HFFc6 (cell line): ENCODE data around the gene FAT2. TPM values are rescaled to one million over a fixed set of nuclear protein-coding genes. Genes with fewer than 3 reads are reported as not detected.

ENCODE experiments used
- DNase-seq: peaks from one replicate; pipeline ENCODE4 v3.0.0-alpha.2; 2018
- H3K27ac Mint-ChIP-seq: 2 replicates; pipeline ENCODE4 v1.8.0; 2020; ENCODE audit warnings: mild to moderate bottlenecking, mixed read lengths
- H3K27me3 Mint-ChIP-seq: 2 replicates; pipeline ENCODE4 v1.8.0; 2021; ENCODE audit warnings: mild to moderate bottlenecking, moderate library complexity, mixed read lengths; ENCODE audit not compliant: insufficient read depth
- H3K36me3 Mint-ChIP-seq: 2 replicates; pipeline ENCODE4 v1.8.0; 2021; ENCODE audit warnings: low read depth, mixed read lengths
- H3K4me1 Mint-ChIP-seq: 2 replicates; pipeline ENCODE4 v1.8.0; 2020; ENCODE audit warnings: low read depth, mixed read lengths
- H3K4me3 Mint-ChIP-seq: 2 replicates; pipeline ENCODE4 v1.8.0; 2020; ENCODE audit warnings: mild to moderate bottlenecking, moderate library complexity, mixed read lengths
- H3K9me3 Mint-ChIP-seq: 2 replicates; pipeline ENCODE4 v1.8.0; 2020; ENCODE audit warnings: mild to moderate bottlenecking, mixed read lengths
- total RNA-seq, 6 experiments: library from RNA; stranded (reverse); fragmentation: NEBNext Ultra II Directional; extraction: Animal tissue kit (Norgen Biotek cat#: 25700); gene quantifications; 2 replicates in 1 of 6; 3 replicates in 5 of 6; pipeline ENCODE4 v1.2.3, GENCODE V29; 2021
- TF ChIP-seq, protein P1 (sequence below): fragments of 200-600 bp; sonication (generic); IDR thresholded peaks from 2 replicates; pipeline ENCODE4 v1.5.0; 2021; ENCODE audit warnings: antibody characterized with exemption, mild to moderate bottlenecking

FAT2 gene
- total RNA-seq, 6 experiments from 2014 or later: not detected

DNA sequence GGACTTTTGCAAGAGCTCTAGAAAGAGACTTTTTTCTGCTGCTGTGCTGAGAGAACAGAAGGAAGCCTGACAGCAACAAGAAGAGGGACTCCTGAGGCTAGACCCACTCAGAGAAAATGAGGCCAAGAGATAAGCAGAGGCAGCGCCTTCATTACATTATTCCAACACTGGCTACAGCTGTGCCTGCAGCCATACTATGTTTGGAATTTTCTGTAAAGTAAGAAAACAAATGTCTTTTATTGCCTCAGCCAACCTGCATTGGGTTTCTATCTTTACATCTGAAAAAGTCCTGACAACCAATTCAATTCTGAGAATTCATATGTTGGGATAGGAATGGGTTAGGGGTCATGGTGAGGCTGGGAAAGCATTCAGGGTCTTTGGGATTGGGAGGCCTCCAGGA is 33.7 kb downstream of the FAT2 start:
- Mint-ChIP-seq H3K27ac (no peak overlapping the region), H3K36me3 (no peaks in the 10 kb centered on the region), H3K4me3 (no peak overlapping the region), H3K4me1 (no peaks in the 10 kb centered on the region), H3K27me3 (peaks cover 12% of the 10 kb centered on the region), H3K9me3 (no peaks in the 10 kb centered on the region)
- DNase-seq: no peak
- TF ChIP-seq, protein P1, sequence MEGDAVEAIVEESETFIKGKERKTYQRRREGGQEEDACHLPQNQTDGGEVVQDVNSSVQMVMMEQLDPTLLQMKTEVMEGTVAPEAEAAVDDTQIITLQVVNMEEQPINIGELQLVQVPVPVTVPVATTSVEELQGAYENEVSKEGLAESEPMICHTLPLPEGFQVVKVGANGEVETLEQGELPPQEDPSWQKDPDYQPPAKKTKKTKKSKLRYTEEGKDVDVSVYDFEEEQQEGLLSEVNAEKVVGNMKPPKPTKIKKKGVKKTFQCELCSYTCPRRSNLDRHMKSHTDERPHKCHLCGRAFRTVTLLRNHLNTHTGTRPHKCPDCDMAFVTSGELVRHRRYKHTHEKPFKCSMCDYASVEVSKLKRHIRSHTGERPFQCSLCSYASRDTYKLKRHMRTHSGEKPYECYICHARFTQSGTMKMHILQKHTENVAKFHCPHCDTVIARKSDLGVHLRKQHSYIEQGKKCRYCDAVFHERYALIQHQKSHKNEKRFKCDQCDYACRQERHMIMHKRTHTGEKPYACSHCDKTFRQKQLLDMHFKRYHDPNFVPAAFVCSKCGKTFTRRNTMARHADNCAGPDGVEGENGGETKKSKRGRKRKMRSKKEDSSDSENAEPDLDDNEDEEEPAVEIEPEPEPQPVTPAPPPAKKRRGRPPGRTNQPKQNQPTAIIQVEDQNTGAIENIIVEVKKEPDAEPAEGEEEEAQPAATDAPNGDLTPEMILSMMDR: no peak

DNA sequence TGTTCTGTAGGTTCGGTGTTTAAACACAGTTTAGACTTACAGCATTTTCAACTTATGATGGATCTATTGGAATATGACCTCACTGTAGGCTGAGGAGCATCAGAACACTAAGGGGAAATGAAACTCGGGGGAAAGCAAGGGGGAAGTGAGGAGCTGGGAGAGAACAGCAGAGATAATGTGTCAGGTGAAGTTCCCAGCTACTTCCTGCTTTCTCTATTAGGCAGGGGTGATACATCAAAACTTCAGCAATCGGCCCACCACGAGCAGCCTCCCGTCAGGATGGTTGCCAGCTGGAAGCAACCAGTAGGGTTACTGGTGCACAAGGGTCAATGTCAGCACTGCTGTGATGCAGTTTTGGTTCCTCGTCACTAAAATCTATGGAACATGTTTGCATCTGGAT is 34.3 kb downstream of the FAT2 start:
- Mint-ChIP-seq H3K4me3 (no peak overlapping the region), H3K27me3 (peaks cover 13% of the 10 kb centered on the region), H3K36me3 (no peaks in the 10 kb centered on the region)

DNA sequence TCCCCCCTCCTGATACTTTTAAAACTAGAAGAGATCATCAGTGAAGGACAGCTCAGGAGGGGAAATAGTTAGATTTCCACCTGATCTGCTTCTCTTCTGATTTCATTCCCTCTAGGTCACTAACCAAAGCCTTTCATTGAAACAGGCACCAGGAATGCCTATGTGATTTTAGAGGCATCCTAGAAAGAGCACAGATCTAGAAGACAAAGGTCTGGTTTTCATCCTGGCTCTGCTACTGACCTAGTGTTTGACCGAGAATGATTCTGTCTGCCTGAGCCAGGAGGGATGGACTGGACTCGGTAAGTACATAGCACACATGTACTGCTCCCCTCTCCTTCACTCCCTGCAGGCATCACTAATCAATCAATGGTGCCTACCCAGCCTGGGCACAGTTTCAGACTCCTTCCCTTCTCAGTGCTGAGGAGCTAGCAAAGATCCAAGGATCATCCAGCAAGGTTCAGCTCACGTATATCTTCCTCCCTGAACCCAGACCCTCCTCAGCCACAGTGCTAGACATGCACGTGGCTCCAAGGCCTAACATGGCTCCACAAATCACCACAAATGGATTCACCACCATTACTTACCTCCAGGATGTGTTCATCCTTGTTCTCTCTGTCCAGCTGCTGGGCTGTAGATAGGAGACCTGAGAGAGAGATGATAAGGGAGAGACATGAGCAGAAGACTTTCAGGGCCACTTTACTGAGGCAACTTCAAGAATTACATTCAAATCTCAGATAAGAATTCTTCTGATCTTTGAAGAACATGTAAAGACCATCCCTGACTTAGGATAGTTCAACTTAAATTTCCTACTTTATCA is 35.2 kb downstream of the FAT2 start:
- H3K36me3 Mint-ChIP-seq: no peaks in the 10 kb centered on the region
- H3K27ac Mint-ChIP-seq: no peak overlapping the region
- no peak overlapping the region for H3K4me3 Mint-ChIP-seq
- no peaks in the 10 kb centered on the region for H3K9me3 Mint-ChIP-seq
- no peak for DNase-seq
- TF ChIP-seq, protein P1: no peak
- H3K4me1 Mint-ChIP-seq: no peaks in the 10 kb centered on the region
- H3K27me3 Mint-ChIP-seq: peaks cover 13% of the 10 kb centered on the region

More for the DNA sequence above, 34.3 kb downstream of the FAT2 start:
- Mint-ChIP-seq H3K4me1 (no peaks in the 10 kb centered on the region), H3K27ac (no peak overlapping the region), H3K9me3 (no peaks in the 10 kb centered on the region)
- TF ChIP-seq, protein P1: no peak
- DNase-seq: no peak

DNA sequence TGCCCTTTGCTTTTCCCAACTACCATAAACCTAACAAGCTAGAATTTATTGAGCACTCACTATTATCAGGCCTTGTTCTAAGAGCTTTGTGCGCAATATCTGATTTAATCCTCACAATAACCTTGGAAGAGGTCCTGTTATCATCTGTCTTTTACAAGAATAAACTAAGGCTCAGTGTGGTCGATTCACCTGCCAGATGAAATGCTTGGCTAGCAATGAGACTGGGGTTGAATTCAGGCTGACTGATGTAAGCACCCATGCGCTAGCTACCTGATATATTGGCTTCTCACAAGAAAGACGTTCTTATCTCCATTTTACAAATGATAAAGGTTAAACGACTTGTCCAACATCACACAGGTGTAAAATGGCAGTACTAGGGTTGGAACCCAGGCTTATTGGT is 37.4 kb downstream of the FAT2 start:
- H3K36me3 Mint-ChIP-seq: no peaks in the 10 kb centered on the region
- no peaks in the 10 kb centered on the region for H3K4me1 Mint-ChIP-seq
- H3K27ac Mint-ChIP-seq: no peak overlapping the region
- H3K4me3 Mint-ChIP-seq: no peak overlapping the region
- H3K9me3 Mint-ChIP-seq: no peaks in the 10 kb centered on the region
- no peak for DNase-seq
- peaks cover 18% of the 10 kb centered on the region for H3K27me3 Mint-ChIP-seq
- TF ChIP-seq, protein P1: no peak

DNA sequence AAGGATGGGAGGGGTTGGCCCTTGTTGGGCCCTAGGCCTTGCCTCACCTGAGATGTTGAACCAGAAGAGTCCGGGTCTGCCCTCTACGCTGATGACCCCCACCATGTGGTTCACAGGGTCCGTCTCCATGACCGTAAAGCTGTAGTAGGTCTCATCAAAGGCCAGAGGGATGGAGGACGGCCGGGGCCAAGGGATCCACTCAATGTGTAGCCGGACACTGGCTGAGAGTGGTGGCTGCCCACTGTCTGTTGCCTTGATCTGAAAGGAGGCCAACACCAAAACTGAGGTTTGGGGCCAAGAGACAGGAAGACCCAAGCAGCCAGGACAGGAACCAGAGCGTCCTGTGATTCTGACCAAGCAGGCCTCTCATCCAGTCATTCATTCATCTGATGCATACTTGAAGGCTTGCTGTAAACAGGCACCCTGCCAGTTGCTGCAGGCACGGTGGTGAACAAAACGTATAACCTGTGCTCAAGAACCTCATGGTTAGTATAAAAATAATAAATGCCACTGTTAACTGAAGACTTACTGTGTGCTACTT is 37.9 kb downstream of the FAT2 start:
- Mint-ChIP-seq H3K27ac (no peak overlapping the region), H3K36me3 (no peaks in the 10 kb centered on the region)
- TF ChIP-seq, protein P1: no peak

More for the DNA sequence above, 37.9 kb downstream of the FAT2 start:
- Mint-ChIP-seq H3K4me3 (no peak overlapping the region), H3K9me3 (no peaks in the 10 kb centered on the region), H3K4me1 (no peaks in the 10 kb centered on the region), H3K27me3 (peaks cover 21% of the 10 kb centered on the region)
- DNase-seq: no peak
